ENCODE results near the gene ELAPOR2.
"Not testable (repeated sequence)": the region's sequence is repeated elsewhere in the genome, so short reads cannot be mapped to it uniquely, and the experiment has no call there.

ELAPOR2 gene

GRCh38 chr7:87044713-87045112 lies 14.7 kb downstream of the ELAPOR2 start:
- H3K9me3 ChIP-seq (replicated peaks in 1 of 2; ENCODE audit: control insufficient read depth in 2 of 2, insufficient read depth in 1 of 2, low read depth in 1 of 2, low read length in 2 of 2); H3K9ac ChIP-seq (ENCODE audit: low read depth, low read length, poor library complexity); H3K4me2 ChIP-seq (ENCODE audit: insufficient read depth, low read length, poor library complexity, severe bottlenecking); H3K79me1 ChIP-seq (ENCODE audit: low read depth, low read length); H2BK12ac ChIP-seq (ENCODE audit: low read length); H2AK5ac ChIP-seq (ENCODE audit: low read depth, low read length); H4K8ac ChIP-seq (ENCODE audit: low read depth, low read length); H3K18ac ChIP-seq (ENCODE audit: low read length); H3K4me1 ChIP-seq (ENCODE audit: control insufficient read depth in 2 of 2, insufficient read depth in 1 of 2, low read depth in 1 of 2, low read length in 2 of 2); H3K14ac ChIP-seq (ENCODE audit: low read length); H2AFZ ChIP-seq (ENCODE audit: low read length); H3K27ac ChIP-seq (replicated peaks; ENCODE audit: low read length); H3K27me3 ChIP-seq (ENCODE audit: control insufficient read depth in 3 of 3, insufficient read depth in 3 of 3, low read depth in 1 of 3, low read length in 3 of 3); H2BK15ac ChIP-seq (ENCODE audit: low read length); H3K4ac ChIP-seq (ENCODE audit: low read length); H3K4me3 ChIP-seq (ENCODE audit: low read length in 2 of 2); H2BK5ac ChIP-seq (ENCODE audit: low read length); H2BK120ac ChIP-seq (ENCODE audit: low read depth, low read length); DNase-seq (ENCODE audit: low spot score); H3K23ac ChIP-seq (ENCODE audit: low read depth, low read length, poor library complexity); H3K36me3 ChIP-seq (replicated peaks in 1 of 2; ENCODE audit: control insufficient read depth in 2 of 2, insufficient read depth in 2 of 2, low read length in 2 of 2); H4K91ac ChIP-seq (ENCODE audit: low read depth, low read length, poor library complexity): not testable (repeated sequence)
- WGBS, 2 donors (ENCODE audit: extremely low coverage in 2 of 2, insufficient read length in 2 of 2, insufficient replicate concordance in 1 of 2): no CpG with 5 or more reads among the region's 2 CpGs

- H3K9me3 ChIP-seq (replicated peaks in 1 of 2; ENCODE audit: control insufficient read depth in 2 of 2, insufficient read depth in 1 of 2, low read depth in 1 of 2, low read length in 2 of 2); H3K4me1 ChIP-seq (ENCODE audit: control insufficient read depth in 2 of 2, insufficient read depth in 1 of 2, low read depth in 1 of 2, low read length in 2 of 2); H4K91ac ChIP-seq (ENCODE audit: low read depth, low read length, poor library complexity); H2BK120ac ChIP-seq (ENCODE audit: low read depth, low read length); H3K4me3 ChIP-seq (ENCODE audit: low read length in 2 of 2); H2AK5ac ChIP-seq (ENCODE audit: low read depth, low read length); H3K9ac ChIP-seq (ENCODE audit: low read depth, low read length, poor library complexity); H3K4ac ChIP-seq (ENCODE audit: low read length); H3K79me1 ChIP-seq (ENCODE audit: low read depth, low read length); H3K14ac ChIP-seq (ENCODE audit: low read length); DNase-seq (ENCODE audit: low spot score); H3K27ac ChIP-seq (replicated peaks; ENCODE audit: low read length); H2BK12ac ChIP-seq (ENCODE audit: low read length); H3K27me3 ChIP-seq (ENCODE audit: control insufficient read depth in 3 of 3, insufficient read depth in 3 of 3, low read depth in 1 of 3, low read length in 3 of 3); H2AFZ ChIP-seq (ENCODE audit: low read length); H3K36me3 ChIP-seq (replicated peaks in 1 of 2; ENCODE audit: control insufficient read depth in 2 of 2, insufficient read depth in 2 of 2, low read length in 2 of 2); H3K18ac ChIP-seq (ENCODE audit: low read length); H3K4me2 ChIP-seq (ENCODE audit: insufficient read depth, low read length, poor library complexity, severe bottlenecking); H2BK5ac ChIP-seq (ENCODE audit: low read length); H3K23ac ChIP-seq (ENCODE audit: low read depth, low read length, poor library complexity); H2BK15ac ChIP-seq (ENCODE audit: low read length); H4K8ac ChIP-seq (ENCODE audit: low read depth, low read length): not testable (repeated sequence)
- no CpG with 5 or more reads among the region's 5 CpGs for WGBS, 2 donors (ENCODE audit: extremely low coverage in 2 of 2, insufficient read length in 2 of 2, insufficient replicate concordance in 1 of 2)
These were observed 17.9 kb downstream of the ELAPOR2 start for GRCh38 chr7:87041586-87041985.

- not testable (repeated sequence) for H3K9me3 ChIP-seq (replicated peaks in 1 of 2; ENCODE audit: control insufficient read depth in 2 of 2, insufficient read depth in 1 of 2, low read depth in 1 of 2, low read length in 2 of 2); H4K91ac ChIP-seq (ENCODE audit: low read depth, low read length, poor library complexity); H3K23ac ChIP-seq (ENCODE audit: low read depth, low read length, poor library complexity); H2BK12ac ChIP-seq (ENCODE audit: low read length); H2BK5ac ChIP-seq (ENCODE audit: low read length); H3K4me2 ChIP-seq (ENCODE audit: insufficient read depth, low read length, poor library complexity, severe bottlenecking); H3K18ac ChIP-seq (ENCODE audit: low read length); H3K79me1 ChIP-seq (ENCODE audit: low read depth, low read length); H3K14ac ChIP-seq (ENCODE audit: low read length); H4K8ac ChIP-seq (ENCODE audit: low read depth, low read length); H3K4me1 ChIP-seq (ENCODE audit: control insufficient read depth in 2 of 2, insufficient read depth in 1 of 2, low read depth in 1 of 2, low read length in 2 of 2); H2BK120ac ChIP-seq (ENCODE audit: low read depth, low read length); H3K4ac ChIP-seq (ENCODE audit: low read length); H2BK15ac ChIP-seq (ENCODE audit: low read length); H3K27me3 ChIP-seq (ENCODE audit: control insufficient read depth in 3 of 3, insufficient read depth in 3 of 3, low read depth in 1 of 3, low read length in 3 of 3); H2AK5ac ChIP-seq (ENCODE audit: low read depth, low read length); H3K36me3 ChIP-seq (replicated peaks in 1 of 2; ENCODE audit: control insufficient read depth in 2 of 2, insufficient read depth in 2 of 2, low read length in 2 of 2); DNase-seq (ENCODE audit: low spot score)
- Histone ChIP-seq H2AFZ (ENCODE audit: low read length) (peak overlapping the region; percentile 16), H3K9ac (ENCODE audit: low read depth, low read length, poor library complexity) (peak overlapping the region; percentile 30), H3K27ac (replicated peaks; ENCODE audit: low read length) (peak overlapping the region; percentile 58), H3K4me3 (ENCODE audit: low read length in 2 of 2) (peak overlapping the region; percentile 60 to 77)
- no CpG with 5 or more reads among the region's 34 CpGs for WGBS, 2 donors (ENCODE audit: extremely low coverage in 2 of 2, insufficient read length in 2 of 2, insufficient replicate concordance in 1 of 2)
These were observed 19.7 kb downstream of the ELAPOR2 start for GRCh38 chr7:87039691-87040299.

GRCh38 chr7:87038993-87039690 lies 20.3 kb downstream of the ELAPOR2 start:
- no peak overlapping the region for H3K18ac ChIP-seq (ENCODE audit: low read length)
- peaks cover 0 to 3% of the 10 kb centered on the region in 2 donors for H3K9me3 ChIP-seq (replicated peaks in 1 of 2; ENCODE audit: control insufficient read depth in 2 of 2, insufficient read depth in 1 of 2, low read depth in 1 of 2, low read length in 2 of 2)
- peaks cover 0 to 3% (median 0%) of the 10 kb centered on the region in 3 experiments for H3K27me3 ChIP-seq (ENCODE audit: control insufficient read depth in 3 of 3, insufficient read depth in 3 of 3, low read depth in 1 of 3, low read length in 3 of 3)
- H3K14ac ChIP-seq (ENCODE audit: low read length): no peak overlapping the region
- peaks cover 0 to 3% of the 10 kb centered on the region in 2 donors for H3K4me1 ChIP-seq (ENCODE audit: control insufficient read depth in 2 of 2, insufficient read depth in 1 of 2, low read depth in 1 of 2, low read length in 2 of 2)
- H3K79me1 ChIP-seq (ENCODE audit: low read depth, low read length): peaks cover 1% of the 10 kb centered on the region
- no peak overlapping the region for H3K4ac ChIP-seq (ENCODE audit: low read length)
- peak overlapping the region; percentile 11 for H3K4me2 ChIP-seq (ENCODE audit: insufficient read depth, low read length, poor library complexity, severe bottlenecking)
- no peak overlapping the region for H4K8ac ChIP-seq (ENCODE audit: low read depth, low read length)
- no peak overlapping the region for H4K91ac ChIP-seq (ENCODE audit: low read depth, low read length, poor library complexity)
- H2BK12ac ChIP-seq (ENCODE audit: low read length): no peak overlapping the region
- H2BK15ac ChIP-seq (ENCODE audit: low read length): no peak overlapping the region
- DNase-seq (ENCODE audit: low spot score): no peak
- no peak overlapping the region for H3K9ac ChIP-seq (ENCODE audit: low read depth, low read length, poor library complexity)
- H2BK5ac ChIP-seq (ENCODE audit: low read length): no peak overlapping the region
- H3K4me3 ChIP-seq (ENCODE audit: low read length in 2 of 2): peak overlapping the region; percentile 60 to 73
- H2AFZ ChIP-seq (ENCODE audit: low read length): peak overlapping the region; percentile 16
- WGBS, 2 donors (ENCODE audit: extremely low coverage in 2 of 2, insufficient read length in 2 of 2, insufficient replicate concordance in 1 of 2): no CpG with 5 or more reads among the region's 5 CpGs
- H3K23ac ChIP-seq (ENCODE audit: low read depth, low read length, poor library complexity): no peak overlapping the region
- H2BK120ac ChIP-seq (ENCODE audit: low read depth, low read length): no peak overlapping the region
- no peak overlapping the region for H3K27ac ChIP-seq (replicated peaks; ENCODE audit: low read length)
- H2AK5ac ChIP-seq (ENCODE audit: low read depth, low read length): no peak overlapping the region
- H3K36me3 ChIP-seq (replicated peaks in 1 of 2; ENCODE audit: control insufficient read depth in 2 of 2, insufficient read depth in 2 of 2, low read length in 2 of 2): peaks cover 0 to 3% of the 10 kb centered on the region in 2 donors

Measured in neuronal stem cell (in vitro differentiated cells).